ENCODE measurements around the gene MADCAM1.

GRCh38 chr19:547836-548720 is 51.8 kb downstream of the MADCAM1 start:
- TF ChIP-seq CTCF (IDR thresholded peaks at IDR 0.05) (no peak), POLR2AphosphoS5 (IDR thresholded peaks at IDR 0.05) (no peak)
